ACHN (cell line): ENCODE data around the gene PPIA.
"Not testable (repeated sequence)": the region's sequence is repeated elsewhere in the genome, so short reads cannot be mapped to it uniquely, and the experiment has no call there.

ENCODE experiments used
- DNase-seq: peaks from one replicate; pipeline ENCODE4 v3.0.0-alpha.2; 2015
- in situ Hi-C: cut with HindIII; loops from 2 replicates; pipeline ENCODE4 v1.10.0; 2017; ENCODE audit warnings: low sequenced_read_pairs, low pct_ligation_motif_present, low pct_unique_long_range_greater_than_20kb

PPIA gene

DNA sequence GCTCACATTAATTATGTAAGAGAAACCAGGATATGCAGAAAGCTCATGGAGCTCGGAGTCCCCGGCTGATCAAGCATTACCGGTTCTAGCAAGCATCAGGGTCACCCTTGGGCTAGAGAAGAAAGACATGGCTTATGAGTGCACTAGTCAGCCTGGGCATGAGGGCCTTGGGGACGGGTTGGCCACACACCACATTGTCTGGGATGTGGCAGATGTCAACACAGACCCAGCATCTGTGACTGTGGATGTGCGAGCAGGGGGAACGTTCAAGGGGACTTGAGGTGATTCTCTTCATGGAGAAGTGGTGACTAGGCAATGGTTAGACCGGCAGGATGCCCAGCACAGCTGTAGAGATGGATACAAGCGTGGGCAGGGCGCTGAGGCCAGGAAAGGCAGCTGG is 34.2 kb upstream of the PPIA start:
- no peak for DNase-seq
- in situ Hi-C loops: no loop called here

DNA sequence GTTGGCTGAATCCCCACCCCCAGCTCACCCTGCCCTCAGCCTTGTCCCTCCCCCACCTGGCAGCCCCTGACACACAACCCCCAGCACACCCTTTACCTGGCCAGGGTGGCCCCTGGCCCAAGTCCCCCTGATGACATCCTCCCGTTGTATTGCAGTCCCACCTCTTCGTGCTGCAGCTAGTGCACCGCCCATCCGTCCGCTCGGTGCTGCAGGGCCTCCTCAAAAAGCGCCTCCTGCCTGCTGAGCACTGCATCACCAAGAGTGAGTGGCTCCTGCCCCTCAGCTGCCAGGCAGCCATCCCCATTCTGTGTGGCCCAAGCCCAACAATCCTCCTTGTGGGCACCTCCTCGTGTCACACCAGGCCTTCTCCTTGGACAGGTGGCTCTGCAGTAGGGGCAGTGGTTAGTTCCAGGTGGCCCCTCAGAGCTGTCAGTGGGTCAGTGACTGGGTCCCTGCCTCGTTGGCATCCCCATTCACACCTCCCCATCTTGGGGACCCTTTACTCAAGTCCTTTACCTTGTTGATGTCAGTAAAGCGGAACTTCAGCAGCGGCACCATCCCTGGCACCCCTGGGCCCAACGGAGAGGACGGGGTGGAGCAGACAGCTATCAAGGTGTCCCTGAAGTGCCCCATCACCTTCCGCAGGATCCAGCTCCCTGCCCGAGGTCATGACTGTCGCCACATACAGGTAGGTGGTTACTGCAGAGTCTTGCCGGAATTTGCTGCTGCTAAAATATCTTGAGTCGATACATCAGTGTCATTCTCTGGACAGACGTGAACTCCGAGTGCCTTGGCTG is 33.6 kb upstream of the PPIA start:
- in situ Hi-C loops: no loop called here
- no peak for DNase-seq

DNA sequence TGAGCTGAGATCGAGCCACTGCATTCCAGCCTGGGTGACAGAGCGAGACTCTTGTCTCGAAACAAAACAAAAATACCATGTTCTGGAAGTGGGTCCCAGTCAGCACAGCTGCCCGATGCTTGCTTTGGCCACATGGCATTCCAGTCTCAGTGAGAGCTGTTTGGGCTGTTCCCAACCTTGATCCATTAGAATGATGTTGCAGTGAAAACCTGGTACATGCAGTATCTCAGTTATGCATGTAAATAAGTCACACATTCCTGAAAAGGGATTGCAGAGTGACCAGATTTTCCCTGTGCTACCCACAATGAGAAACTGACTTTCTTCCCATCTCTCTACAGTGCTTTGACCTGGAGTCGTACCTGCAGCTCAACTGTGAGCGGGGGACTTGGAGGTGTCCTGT is 32.4 kb upstream of the PPIA start:
- DNase-seq: no peak
- in situ Hi-C loops: no loop called here

DNA sequence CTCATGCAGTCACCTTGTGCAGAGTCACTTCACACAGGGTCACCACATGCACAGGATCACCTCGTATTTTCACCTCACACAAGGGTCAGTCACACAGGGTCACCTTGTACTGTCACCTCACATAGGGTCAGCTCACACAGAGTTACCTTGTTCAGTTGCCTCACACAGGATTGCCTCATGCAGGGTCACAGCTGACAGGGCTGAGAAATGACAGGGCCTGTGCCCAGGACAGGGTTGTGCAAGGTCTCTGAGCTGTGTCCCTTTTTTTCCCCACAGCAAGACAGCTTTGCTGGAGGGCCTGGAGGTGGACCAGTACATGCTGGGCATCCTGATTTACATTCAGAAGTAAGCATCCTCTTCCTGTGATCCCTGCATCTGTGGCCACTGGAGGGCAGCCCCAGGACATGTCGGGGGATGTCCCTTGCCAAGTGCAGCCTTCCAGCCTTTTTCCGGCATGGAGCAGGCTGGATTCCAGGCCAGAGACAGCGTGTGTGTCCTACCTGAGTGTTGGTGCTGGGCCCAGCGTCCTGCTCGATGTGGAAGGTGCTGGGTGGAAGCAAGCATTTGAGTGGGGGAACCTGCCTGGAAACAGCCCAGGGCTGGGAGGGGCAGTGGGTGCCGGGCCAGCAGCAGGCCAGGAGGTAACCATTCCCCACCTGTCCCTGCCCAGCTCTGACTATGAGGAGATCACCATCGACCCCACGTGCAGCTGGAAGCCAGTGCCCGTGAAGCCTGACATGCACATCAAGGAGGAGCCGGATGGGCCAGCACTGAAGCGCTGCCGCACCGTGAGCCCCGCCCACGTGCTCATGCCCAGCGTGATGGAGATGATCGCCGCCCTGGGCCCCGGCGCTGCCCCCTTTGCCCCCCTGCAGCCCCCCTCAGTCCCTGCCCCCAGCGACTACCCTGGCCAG is 31.6 kb upstream of the PPIA start:
- no peak for DNase-seq
- in situ Hi-C loops: no loop called here

DNA sequence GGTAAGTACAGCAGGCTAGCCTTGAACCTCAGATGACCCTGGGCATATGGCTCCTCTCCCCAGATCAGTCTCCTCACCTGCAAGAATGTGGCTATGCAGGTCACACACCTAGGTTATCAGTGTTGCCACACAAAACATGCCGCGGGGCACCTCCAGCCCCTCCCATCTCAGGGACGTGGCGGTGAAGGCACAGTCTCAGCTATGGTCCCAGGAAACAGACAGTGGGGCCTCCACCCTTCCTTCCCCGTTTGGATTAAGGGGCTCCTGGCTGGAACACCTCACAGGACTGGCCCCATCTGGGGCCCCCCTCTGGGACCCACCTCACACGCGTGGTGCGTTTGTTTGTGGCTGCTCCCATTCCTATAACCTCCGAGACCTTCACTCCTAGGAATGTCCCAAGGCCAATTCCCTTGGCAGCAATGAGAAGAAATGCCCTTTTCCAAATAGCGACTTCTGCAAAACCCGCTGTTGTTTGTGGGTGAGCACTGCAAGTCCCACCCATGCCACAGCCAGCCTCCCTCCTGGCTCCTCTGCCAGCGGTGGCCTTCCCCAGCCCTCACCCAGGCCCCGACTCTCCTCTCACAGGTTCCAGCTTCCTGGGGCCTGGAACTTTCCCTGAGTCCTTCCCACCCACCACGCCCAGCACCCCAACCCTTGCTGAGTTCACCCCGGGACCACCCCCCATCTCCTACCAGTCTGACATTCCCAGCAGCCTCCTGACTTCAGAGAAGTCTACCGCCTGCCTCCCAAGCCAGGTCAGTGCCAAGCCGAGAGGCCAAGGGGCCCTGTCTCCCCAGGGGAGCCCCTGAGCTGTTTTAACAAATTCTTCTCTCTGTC is 30.7 kb upstream of the PPIA start:
- in situ Hi-C loops: no loop called here

DNA sequence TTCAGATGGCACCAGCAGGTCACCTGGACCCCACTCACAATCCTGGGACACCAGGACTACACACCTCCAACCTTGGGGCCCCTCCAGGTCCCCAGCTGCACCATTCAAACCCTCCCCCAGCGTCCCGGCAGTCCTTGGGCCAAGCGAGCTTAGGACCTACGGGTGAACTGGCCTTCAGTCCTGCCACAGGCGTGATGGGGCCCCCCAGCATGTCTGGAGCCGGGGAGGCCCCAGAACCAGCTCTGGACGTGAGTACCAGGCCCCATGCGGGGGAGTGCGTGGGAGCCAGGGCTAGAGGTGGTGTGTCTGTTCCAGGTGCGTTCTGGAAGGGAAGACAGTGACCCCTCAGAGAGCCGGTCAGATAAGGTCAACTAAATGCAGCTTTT is 30.1 kb upstream of the PPIA start:
- no peak for DNase-seq
- in situ Hi-C loops: no loop called here

More for the DNA sequence above, 30.7 kb upstream of the PPIA start:
- no peak for DNase-seq

DNA sequence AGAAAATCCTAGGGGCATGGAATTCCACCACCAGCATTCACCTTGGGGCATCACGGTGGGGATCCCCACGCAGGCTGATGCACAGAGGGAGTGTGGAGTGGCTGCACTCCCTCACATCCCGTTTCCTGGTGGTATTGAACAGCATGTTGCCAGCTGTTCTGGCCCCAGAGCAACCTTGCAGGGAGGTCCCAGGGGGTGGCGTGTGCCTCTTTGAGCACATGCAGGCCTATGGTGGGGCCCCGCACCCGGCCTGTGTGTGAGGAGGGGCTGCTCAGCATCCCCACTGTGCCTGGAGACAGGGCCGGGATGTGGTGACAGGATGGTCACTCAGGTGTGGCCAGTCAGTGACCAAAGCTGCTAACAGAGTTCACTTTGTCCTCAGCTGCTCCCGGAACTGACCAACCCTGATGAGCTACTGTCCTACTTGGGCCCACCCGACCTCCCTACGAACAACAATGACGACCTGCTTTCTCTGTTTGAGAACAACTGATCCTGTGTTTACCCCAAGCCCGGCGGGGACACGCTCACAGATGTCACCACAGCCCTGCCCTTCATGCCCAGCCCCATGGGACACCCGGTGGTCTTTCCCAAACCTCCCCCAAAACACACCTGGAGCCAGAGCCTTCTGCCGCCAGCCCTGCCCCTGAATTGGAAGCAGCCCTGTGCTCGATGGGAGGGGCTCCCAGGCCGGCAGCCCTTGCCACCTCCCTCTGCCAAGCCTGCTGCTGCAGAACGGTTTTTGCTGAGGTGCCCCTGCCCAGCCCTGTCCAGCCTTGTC is 29.2 kb upstream of the PPIA start:
- DNase-seq: no peak
- in situ Hi-C loops: no loop called here

DNA sequence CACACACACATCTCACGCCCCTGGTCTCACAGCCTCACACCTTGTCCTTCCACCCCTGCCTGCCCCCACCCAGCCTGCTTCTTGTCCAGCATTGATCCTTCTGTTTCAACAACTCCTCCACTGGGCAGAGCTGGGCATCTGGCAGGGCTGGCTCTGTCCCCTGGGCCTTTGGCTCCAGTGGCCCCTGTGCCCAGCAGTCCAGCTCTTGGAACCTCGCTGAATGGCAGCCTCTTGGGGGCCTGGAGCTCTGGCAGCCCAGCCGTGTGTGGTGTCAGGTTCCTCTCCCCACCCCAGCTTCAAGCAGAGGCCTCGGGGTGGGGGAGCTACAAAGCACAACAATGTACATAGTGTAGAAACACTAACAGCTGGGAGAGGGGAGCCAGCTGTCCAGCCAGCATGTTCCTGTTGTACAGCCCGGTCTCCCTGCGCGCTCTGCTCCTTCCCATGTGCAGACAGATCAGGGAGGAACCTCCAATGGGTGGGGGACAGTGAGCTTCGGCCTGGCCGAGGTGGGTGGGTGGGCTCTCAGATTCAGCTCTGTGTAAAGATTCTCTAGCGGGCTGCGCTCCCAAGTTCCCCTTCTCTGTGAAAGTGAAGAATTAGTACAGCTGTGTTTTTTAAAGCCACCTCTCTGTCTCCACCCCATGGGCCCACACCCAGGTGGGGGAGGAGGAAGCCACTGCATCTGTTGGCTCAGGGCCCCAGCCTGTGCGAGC is 28.4 kb upstream of the PPIA start:
- in situ Hi-C loops: no loop called here
- no peak for DNase-seq

DNA sequence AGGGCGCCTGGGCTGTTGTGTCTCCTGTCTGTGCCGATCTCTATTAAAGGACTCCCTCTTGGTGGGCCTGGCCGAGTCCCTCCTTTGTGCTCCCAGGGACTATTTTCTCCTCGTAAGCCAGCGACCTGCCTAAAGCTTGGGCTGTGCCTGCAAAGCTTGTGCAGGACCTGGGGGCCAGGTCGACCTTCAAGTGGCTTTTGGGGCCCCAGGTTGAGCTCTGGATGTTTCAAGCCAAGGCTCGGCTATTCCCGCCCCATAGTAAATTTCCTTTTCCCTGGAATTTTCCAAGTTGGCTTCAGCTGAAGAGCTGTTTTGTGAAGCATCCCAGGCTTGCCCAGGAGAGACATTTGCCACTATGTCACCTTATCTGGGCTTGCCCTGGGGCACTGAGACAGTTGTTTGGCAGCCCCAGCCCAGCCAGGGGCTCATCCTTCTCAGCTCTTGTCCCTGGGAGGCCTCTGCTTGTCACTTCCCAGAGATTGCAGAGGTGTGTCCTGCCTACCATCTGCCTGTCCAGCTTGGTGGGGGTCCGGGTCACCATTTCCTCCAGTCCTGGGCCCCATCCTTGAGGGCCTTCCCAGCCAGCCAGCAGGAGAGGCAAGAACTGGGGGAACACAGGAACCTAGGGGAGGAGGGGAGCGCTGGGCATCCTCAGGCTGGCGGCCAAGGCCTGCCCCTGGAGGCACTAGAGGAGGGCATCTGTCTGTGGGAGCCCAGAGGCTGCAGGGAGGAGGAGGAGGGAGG is 27.7 kb upstream of the PPIA start:
- no peak for DNase-seq
- in situ Hi-C loops: no loop called here

DNA sequence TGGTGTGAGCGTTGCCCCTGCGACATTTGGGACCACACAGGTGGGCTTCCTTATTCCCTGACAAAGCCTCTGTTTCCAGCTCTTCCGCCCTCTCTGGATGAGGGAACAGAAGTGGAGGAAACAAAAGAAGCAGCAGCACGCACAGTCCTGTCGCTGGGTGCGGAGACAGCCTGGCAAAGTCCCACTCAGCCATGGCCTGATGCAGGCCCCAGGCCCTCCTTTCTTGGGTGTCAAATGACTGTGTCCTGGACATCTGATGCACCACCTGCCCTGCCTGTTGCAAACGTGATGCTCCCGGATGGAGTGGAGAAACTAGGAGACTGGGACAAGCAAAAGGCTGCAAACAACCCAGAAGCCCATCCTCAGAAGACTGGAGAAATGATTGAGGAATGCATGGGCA is 27.1 kb upstream of the PPIA start:
- no peak for DNase-seq

DNA sequence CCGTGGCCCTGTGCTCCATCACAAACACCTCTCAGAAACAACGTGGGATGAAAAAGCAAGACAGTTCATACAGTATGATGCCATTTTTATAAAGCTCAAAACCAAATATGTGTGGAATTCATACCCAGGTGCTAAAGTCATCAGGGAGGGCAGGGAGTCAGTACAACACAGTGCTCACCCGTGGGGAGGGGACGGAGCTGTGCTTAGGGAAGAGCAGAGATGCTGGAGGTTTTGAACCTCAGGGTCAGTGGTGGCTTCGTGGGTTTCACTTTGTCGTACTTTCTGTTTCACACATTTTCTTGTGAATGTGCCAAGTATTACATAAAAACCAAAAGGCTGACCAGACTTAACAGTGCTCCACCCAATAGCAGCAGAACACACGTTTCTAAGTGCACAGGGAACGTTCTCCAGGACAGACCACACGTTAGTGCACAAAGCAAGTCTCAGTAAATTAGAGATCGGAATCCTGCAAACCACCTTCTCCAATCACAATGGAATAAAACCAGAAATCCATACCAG is 26.6 kb upstream of the PPIA start:
- DNase-seq: peak; percentile 34
- in situ Hi-C loops: no loop called here

More for the DNA sequence above, 27.1 kb upstream of the PPIA start:
- in situ Hi-C loops: no loop called here

DNA sequence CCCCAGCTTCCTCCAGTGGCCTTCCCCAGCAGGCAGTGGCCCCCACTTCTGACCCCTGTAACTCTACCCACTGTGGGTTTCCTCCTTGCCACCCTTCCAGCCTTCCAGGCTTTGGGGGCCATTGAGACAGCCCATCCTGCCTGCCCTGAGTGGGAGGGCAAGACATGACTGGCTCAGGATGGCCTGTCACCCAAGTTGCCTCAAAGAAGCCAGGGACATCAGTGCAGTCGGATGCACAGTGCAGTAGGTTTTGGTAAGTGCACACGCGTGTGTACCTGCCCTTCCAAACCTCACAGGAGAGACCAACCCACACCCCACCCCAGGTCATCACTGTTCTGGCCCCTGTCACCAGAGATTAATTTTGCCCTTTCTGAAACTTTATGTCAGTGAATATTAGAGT is 25.1 kb upstream of the PPIA start:
- DNase-seq: no peak
- in situ Hi-C loops: no loop called here

DNA sequence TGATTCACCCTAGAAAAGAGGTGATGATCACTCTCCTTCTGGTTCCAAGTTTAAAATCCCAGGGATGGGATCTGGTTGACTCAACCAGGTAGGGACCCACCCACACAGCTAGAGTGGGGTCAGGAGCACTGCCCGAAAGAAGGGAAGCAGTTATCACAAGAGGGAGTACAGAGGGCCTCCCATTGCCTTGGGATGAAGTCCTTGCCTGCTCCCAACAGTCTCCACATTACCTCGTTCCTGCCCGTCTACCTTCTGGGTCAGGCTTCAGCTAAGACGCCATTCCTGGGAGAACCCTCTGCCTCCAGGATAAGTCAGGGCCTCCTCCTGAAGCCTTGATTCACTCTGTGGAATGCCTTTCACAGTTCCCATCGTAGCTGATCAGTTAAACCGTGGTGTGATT is 24.0 kb upstream of the PPIA start:
- no peak for DNase-seq
- in situ Hi-C loops: no loop called here

DNA sequence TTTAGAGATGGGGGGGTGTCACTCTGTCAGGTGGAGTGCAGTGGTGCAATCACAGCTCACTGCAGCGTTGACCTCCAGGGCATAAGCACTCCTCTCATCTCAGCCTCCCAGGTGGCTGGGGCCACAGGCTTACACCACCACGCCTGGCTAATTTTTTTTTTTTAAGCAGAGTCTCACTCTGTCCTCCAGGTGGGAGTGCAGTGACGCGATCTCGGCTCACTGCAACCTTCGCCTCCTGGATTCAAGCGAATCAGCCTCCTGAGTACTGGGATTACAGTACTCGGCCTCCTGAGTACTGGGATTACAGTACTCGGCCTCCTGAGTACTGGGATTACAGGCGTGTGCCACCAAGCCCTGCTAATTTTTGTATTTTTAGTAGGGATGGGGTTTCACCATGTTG is 23.6 kb upstream of the PPIA start:
- no peak for DNase-seq
- in situ Hi-C loops: no loop called here

DNA sequence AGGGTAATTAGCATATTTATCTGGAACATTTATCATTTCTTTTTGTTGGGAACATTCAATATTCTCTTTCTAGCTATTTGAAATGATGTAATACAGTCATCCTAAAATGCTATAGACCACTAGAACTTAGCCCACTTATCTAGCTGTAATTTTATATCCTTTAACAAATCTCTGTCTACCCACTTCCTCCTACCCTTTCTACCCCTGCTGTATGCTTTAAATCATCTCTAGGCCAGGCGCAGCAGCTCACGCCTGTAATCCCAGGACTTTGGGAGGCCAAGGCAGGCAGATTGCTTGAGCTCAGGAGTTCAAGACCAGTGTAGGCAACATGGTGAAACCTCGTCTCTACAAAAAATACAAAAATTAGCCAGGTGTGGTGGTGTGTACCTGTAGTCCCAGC is 22.0 kb upstream of the PPIA start:
- DNase-seq, in situ Hi-C loops: not testable (repeated sequence)

DNA sequence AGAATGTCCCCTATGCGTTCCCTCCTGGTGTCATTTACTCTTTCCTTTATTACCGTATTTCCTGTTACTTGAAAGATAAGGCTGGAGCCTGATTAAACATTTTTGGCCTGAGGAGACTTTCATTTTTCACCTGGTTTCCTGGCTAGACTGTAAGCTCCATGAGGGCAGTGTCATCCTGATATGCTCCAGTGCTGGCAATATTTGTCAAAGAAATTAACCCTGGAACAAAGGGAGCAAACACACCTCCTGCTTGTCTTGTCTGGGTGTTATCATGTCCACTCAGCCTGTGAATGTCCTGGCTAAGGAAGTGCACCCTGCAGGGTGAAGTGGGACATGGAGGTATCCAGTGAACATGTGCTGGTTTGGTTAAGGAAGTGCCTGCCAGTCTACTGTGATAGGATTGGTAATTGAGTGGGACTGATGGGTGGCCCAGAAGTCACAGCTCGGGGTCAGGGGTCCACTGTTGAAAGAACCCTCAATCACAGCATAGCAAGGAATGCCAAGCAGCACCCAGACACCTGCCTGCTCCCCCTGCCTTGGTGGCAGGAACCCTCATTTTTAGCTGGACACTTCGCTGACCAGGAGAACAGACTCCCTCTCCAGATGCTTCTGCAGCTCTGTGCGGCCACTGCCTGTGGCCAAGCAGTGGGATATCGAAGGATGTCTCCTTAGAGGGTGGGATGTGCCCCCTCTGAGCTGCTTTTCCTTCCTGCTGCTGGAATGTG is 20.9 kb upstream of the PPIA start:
- in situ Hi-C loops: no loop called here

More for the DNA sequence above, 20.9 kb upstream of the PPIA start:
- DNase-seq: no peak
